H1 (cell line): Measurements from ENCODE around the gene C14orf93. TPM values are rescaled to one million over a fixed set of nuclear protein-coding genes. Genes with fewer than 3 reads are reported as not detected.

Source experiments
- CEBPB ChIP-seq: IDR thresholded peaks from 2 replicates; pipeline ENCODE4 v1.6.1; 2012; ENCODE audit warnings: low read depth, low read length
- EP300 ChIP-seq, 2 experiments: IDR thresholded peaks; 1 replicate in 1 of 2; 2 replicates in 1 of 2; pipeline ENCODE4 v1.6.1; 2011 to 2012; ENCODE audit warnings: low read depth in 2 of 2, low read length in 2 of 2, mild to moderate bottlenecking in 2 of 2, borderline replicate concordance in 1 of 2, inconsistent platforms in 1 of 2, moderate library complexity in 1 of 2
- RAD21 ChIP-seq, 2 experiments: IDR thresholded peaks in 1 of 2; conservative IDR thresholded peaks in 1 of 2; 2 replicates each; pipeline ENCODE4 v1.6.1; 2011; ENCODE audit warnings: low read depth in 2 of 2, low read length in 2 of 2, improper control_type of control experiment in 1 of 2, inconsistent platforms in 1 of 2, mild to moderate bottlenecking in 1 of 2, moderate library complexity in 1 of 2
- RBBP5 ChIP-seq: IDR thresholded peaks from 2 replicates; pipeline ENCODE4 v1.7.1; 2012; ENCODE audit warnings: low read depth, mild to moderate bottlenecking, inconsistent platforms, low read length, moderate library complexity, borderline replicate concordance
- RNF2 ChIP-seq: fragments of 200-900, 300-1000 bp; sonication (generic); IDR thresholded peaks from 2 replicates; pipeline ENCODE4 v1.7.1; 2016; ENCODE audit warnings: borderline replicate concordance, low read depth, mild to moderate bottlenecking, antibody characterized with exemption, low read length; ENCODE audit not compliant: poor library complexity, severe bottlenecking; ENCODE audit errors: missing control alignments
- SIN3A ChIP-seq, 2 experiments: IDR thresholded peaks in 1 of 2; conservative IDR thresholded peaks in 1 of 2; 2 replicates each; pipeline ENCODE4 v1.6.1; 2011 to 2012; ENCODE audit warnings: low read length in 2 of 2, improper control_type of control experiment in 1 of 2, low read depth in 1 of 2, mild to moderate bottlenecking in 1 of 2
- polyA plus RNA-seq, 7 experiments: library from polyadenylated mRNA; depleted of rRNA in 3 of 7; stranded (reverse) in 5 of 7; unstranded in 2 of 7; fragments of >200 nt in 5 of 7; fragments of 200-250 nt in 2 of 7; gene quantifications; 1 replicate in 5 of 7; 2 replicates in 1 of 7; 4 replicates in 1 of 7; pipeline versions ENCODE4 v1.2.1 to v1.2.3, GENCODE V29; 2011 to 2013; ENCODE audit warnings: missing spikeins in 2 of 7, mixed read lengths in 2 of 7
- total RNA-seq: library from RNA; stranded (reverse); fragmentation: NEBNext Ultra II Directional; extraction: Animal tissue kit (Norgen Biotek cat#: 25700); gene quantifications from 2 replicates; pipeline ENCODE4 v1.2.1, GENCODE V29; 2021
- TF ChIP-seq, protein P1 (sequence below): IDR thresholded peaks from 2 replicates; pipeline ENCODE4 v1.6.1; 2011; ENCODE audit warnings: low read depth, mild to moderate bottlenecking, low read length; ENCODE audit not compliant: insufficient read depth
- TF ChIP-seq, protein P2 (sequence below), 3 experiments: IDR thresholded peaks; 1 replicate in 2 of 3; 2 replicates in 1 of 3; pipeline versions ENCODE4 v1.5.1 to v1.6.1; 2011; ENCODE audit warnings: low read length in 3 of 3, mild to moderate bottlenecking in 3 of 3, inconsistent platforms in 2 of 3, low read depth in 1 of 3, moderate library complexity in 1 of 3; ENCODE audit not compliant: insufficient read depth in 1 of 3; ENCODE audit errors: control extremely low read depth in 1 of 3

C14orf93 gene
- total and polyA plus RNA-seq, 2 of the 8 experiments (the other 6 are each of a cell fraction or from before 2014, with no cell fraction given) = 7.8 to 8.2 TPM

DNA sequence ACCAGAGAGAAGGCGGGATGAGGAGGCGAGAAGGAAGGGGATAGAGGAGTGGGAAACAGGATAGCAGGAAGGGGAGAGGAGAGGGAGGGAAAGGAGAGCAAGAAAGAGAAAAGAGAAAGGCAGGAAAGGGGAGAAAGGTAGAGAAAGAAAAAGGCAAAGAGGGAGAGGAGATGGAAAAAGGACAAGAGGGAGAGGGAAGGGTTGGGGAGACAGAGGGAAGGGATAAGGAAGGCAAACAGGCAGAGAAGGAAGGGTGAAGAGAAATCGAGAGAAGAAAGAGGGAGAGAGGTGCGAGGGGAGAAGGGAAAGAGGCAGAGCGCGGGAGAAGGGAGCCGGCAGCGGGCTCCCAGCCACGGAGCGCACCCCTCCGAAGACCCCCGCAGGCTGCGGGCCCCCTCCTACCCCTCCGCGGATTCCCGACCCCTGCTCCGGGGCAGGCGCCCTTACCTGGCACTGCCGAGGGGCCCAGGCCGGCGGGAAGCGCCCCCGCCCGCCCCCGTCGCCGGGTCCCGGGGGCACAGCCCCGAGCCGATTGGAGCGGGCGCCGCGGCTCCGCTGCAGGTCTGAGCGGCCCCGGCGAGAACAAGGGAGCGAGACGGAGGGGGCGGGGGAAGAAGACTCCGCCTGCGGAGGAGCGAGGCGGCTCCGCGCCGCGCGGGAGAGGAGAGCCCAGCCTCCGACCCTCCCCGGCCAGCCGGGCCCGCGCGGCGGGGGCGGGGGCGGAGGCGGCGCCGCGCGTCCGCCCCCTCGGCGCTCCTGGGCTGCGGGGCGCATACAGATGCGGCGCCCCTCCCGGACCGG, 47.2 kb upstream of the C14orf93 start, which contains the start of gene CDH24 (continued):
- no peak for TF ChIP-seq EP300 (IDR thresholded peaks at IDR 0.05; ENCODE audit: borderline replicate concordance in 1 of 2, low read depth in 2 of 2, low read length in 2 of 2)
- TF ChIP-seq, protein P1, sequence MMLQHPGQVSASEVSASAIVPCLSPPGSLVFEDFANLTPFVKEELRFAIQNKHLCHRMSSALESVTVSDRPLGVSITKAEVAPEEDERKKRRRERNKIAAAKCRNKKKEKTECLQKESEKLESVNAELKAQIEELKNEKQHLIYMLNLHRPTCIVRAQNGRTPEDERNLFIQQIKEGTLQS = no peak
- TF ChIP-seq RNF2 = peak; percentile 14
- TF ChIP-seq, protein P2, sequence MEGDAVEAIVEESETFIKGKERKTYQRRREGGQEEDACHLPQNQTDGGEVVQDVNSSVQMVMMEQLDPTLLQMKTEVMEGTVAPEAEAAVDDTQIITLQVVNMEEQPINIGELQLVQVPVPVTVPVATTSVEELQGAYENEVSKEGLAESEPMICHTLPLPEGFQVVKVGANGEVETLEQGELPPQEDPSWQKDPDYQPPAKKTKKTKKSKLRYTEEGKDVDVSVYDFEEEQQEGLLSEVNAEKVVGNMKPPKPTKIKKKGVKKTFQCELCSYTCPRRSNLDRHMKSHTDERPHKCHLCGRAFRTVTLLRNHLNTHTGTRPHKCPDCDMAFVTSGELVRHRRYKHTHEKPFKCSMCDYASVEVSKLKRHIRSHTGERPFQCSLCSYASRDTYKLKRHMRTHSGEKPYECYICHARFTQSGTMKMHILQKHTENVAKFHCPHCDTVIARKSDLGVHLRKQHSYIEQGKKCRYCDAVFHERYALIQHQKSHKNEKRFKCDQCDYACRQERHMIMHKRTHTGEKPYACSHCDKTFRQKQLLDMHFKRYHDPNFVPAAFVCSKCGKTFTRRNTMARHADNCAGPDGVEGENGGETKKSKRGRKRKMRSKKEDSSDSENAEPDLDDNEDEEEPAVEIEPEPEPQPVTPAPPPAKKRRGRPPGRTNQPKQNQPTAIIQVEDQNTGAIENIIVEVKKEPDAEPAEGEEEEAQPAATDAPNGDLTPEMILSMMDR (IDR thresholded peaks at IDR 0.05; ENCODE audit: control extremely low read depth in 1 of 3, insufficient read depth in 1 of 3, low read depth in 1 of 3, low read length in 3 of 3) = peak in 1 of 3 experiments; percentile 3; a peak in 1 of 4 replicates
- TF ChIP-seq RAD21 (IDR thresholded peaks at IDR 0.05 in 1 of 2, conservative IDR thresholded peaks at IDR 0.05 in 1 of 2; ENCODE audit: low read depth in 2 of 2, low read length in 2 of 2) = no peak
- TF ChIP-seq SIN3A (conservative IDR thresholded peaks at IDR 0.05 in 1 of 2, IDR thresholded peaks at IDR 0.05 in 1 of 2; ENCODE audit: low read depth in 1 of 2, low read length in 2 of 2) = no peak
- peak; percentile 58; the same call in 1 of the 2 replicates for TF ChIP-seq RBBP5
- no peak for TF ChIP-seq CEBPB
